ENCODE measurements around the gene SPATA32. TPM values are rescaled to one million over a fixed set of nuclear protein-coding genes. Genes with fewer than 3 reads are reported as not detected.

Gene SPATA32
- total RNA-seq, 2 donors from 2014 or later: 1.0 TPM; not detected in 1

DNA sequence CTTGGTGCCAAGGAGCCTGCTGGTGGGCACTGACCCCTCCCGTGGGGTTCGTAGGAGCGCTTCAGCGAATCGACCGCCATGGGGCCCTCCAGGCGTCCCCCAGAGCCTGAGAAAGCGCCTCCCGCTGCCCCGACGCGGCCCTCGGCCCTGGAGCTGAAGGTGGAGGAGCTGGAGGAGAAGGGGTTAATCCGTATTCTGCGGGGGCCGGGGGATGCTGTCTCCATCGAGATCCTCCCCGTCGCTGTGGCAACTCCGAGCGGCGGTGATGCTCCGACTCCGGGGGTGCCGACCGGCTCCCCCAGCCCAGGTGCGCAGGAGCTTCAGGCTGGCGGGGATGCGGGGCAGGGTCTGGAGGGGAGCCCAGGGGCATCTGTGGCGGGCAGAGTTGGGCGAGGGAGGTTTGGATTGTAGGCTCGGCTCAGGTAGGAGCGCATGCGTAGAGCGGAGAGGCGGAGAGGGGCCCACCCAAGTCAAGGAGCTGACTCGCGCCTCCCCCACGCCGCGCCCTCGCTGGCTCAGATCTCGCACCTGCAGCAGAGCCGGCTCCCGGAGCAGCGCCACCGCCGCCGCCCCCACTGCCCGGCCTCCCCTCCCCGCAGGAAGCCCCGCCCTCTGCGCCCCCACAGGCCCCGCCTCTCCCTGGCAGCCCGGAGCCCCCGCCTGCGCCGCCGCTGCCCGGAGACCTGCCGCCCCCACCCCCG lies 20.4 kb downstream of the SPATA32 start:
- Histone ChIP-seq H3K4me1 (peaks cover 17% of the 10 kb centered on the region), H3K4me3 (no peak overlapping the region), H3K27ac (no peak overlapping the region), H3K27me3 (peaks cover 0 to 13% of the 10 kb centered on the region in 2 donors), H3K36me3 (replicated peaks in 1 of 2; ENCODE audit: insufficient read depth in 1 of 2, low read depth in 2 of 2) (no peaks in the 10 kb centered on the region), H3K9me3 (no peaks in the 10 kb centered on the region)
- ATAC-seq (peak; percentile 28), DNase-seq (peak in 2 of 4 donors; percentile 59 to 63)
- WGBS, 2 donors: 17% methylated on average over 51 of the region's 62 CpGs; no CpG with 5 or more reads in 1 of the 2 donors
- no peak for TF ChIP-seq POLR2A (IDR thresholded peaks at IDR 0.05)
- TF ChIP-seq, protein P1, sequence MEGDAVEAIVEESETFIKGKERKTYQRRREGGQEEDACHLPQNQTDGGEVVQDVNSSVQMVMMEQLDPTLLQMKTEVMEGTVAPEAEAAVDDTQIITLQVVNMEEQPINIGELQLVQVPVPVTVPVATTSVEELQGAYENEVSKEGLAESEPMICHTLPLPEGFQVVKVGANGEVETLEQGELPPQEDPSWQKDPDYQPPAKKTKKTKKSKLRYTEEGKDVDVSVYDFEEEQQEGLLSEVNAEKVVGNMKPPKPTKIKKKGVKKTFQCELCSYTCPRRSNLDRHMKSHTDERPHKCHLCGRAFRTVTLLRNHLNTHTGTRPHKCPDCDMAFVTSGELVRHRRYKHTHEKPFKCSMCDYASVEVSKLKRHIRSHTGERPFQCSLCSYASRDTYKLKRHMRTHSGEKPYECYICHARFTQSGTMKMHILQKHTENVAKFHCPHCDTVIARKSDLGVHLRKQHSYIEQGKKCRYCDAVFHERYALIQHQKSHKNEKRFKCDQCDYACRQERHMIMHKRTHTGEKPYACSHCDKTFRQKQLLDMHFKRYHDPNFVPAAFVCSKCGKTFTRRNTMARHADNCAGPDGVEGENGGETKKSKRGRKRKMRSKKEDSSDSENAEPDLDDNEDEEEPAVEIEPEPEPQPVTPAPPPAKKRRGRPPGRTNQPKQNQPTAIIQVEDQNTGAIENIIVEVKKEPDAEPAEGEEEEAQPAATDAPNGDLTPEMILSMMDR (IDR thresholded peaks at IDR 0.05): no peak
- intact Hi-C loops (cut with DNase I): no loop called here

DNA sequence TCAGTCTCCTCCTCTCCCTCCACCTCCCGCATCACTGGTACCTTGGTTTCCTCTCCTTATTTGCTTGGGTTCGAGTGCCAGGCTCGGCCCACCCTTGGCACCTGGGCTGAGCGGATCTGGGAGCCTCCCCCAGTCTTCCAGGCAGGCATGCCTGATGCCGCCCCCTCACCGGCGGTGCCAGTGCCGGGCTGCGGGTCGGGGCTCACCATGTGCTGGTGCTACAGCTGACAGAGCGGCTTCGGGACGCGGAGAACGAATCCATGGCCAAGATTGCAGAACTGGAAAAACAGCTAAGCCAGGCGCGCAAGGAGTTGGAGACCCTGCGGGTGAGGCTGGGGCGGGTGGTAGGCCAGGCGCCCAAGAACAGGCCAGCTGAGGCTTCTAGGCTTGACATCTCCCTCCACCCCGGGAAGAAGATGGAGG lies 21.0 kb downstream of the SPATA32 start:
- no peak overlapping the region for H3K27ac ChIP-seq
- H3K9me3 ChIP-seq: no peaks in the 10 kb centered on the region
- H3K4me3 ChIP-seq: no peak overlapping the region
- ATAC-seq (no peak), DNase-seq (no peak)
- TF ChIP-seq, protein P1 (IDR thresholded peaks at IDR 0.05): no peak
- TF ChIP-seq POLR2A (IDR thresholded peaks at IDR 0.05): no peak
- H3K27me3 ChIP-seq: peaks cover 0 to 13% of the 10 kb centered on the region in 2 donors
- no peaks in the 10 kb centered on the region for H3K36me3 ChIP-seq (replicated peaks in 1 of 2; ENCODE audit: insufficient read depth in 1 of 2, low read depth in 2 of 2)
- intact Hi-C loops (cut with DNase I): no loop called here
- H3K4me1 ChIP-seq: peaks cover 15% of the 10 kb centered on the region
- WGBS, 2 donors: 16 to 43% methylated on average over 6 to 18 of the region's 21 CpGs

DNA sequence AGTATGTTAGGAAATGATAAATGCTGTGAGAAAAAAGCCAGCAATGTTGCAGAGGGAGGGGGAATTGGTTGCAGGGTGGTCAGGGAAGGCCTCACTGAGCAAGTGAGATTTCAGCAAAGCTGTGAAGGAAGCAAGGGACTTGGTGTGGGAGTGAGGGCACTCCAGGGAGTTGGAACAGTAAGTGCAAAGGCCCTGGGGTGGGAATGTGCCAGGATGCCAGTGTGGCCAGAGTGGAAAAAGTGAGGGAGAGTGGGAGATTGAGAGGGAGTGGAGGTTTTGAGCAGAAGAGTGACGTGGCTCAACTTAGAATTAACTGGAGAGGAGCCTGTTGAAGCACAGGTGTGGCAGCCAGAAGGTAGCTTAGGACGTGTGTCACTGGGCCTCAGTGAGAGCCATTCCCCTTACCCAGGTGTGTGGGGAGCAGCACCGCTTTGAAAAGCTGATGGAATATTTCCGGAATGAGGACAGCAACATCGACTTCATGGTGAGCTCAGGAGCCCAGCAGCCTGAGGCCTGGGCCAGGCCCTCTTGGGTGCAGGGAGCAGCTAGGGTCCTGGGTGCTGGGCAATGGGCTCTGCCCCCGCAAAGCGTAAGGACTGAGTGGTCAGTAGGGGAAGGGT lies 23.6 kb downstream of the SPATA32 start:
- whole genome bisulfite sequencing, 2 donors: 81 to 95% methylated on average over 7 of the region's 7 CpGs
- Histone ChIP-seq H3K9me3 (no peaks in the 10 kb centered on the region), H3K4me3 (no peak overlapping the region), H3K27me3 (peaks cover 0 to 13% of the 10 kb centered on the region in 2 donors), H3K4me1 (peaks cover 15% of the 10 kb centered on the region), H3K36me3 (replicated peaks in 1 of 2; ENCODE audit: insufficient read depth in 1 of 2, low read depth in 2 of 2) (no peaks in the 10 kb centered on the region), H3K27ac (no peak overlapping the region)
- DNase-seq (no peak), ATAC-seq (no peak)
- intact Hi-C loops (cut with DNase I): no loop called here
- TF ChIP-seq, protein P1 (IDR thresholded peaks at IDR 0.05): no peak
- TF ChIP-seq POLR2A (IDR thresholded peaks at IDR 0.05): no peak

DNA sequence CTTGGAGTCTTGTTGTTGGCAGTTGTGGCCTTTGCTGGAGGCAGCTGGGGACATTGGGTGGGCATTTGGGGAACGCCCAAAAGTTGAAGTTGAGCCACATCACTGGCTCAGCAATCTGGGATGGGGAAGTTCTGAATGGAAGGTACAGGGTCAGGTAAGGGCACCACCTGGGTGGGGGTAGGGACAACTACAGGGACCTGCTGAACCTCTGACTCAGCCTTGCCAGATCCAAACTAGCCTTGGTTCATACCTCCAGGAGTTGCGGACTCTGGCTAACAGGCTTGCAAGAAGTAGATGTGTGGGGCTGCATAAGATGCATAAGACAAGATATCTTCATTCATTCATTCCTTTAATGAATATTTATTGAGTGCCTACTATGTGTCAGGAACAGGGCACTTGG lies 24.2 kb downstream of the SPATA32 start:
- no peak for ATAC-seq
- no peak for TF ChIP-seq POLR2A (IDR thresholded peaks at IDR 0.05)
- TF ChIP-seq, protein P1 (IDR thresholded peaks at IDR 0.05): no peak
- intact Hi-C loops (cut with DNase I): no loop called here
- no peak for DNase-seq
- no peaks in the 10 kb centered on the region for H3K9me3 ChIP-seq
- peaks cover 0 to 13% of the 10 kb centered on the region in 2 donors for H3K27me3 ChIP-seq
- peaks cover 15% of the 10 kb centered on the region for H3K4me1 ChIP-seq
- H3K36me3 ChIP-seq (replicated peaks in 1 of 2; ENCODE audit: insufficient read depth in 1 of 2, low read depth in 2 of 2): no peaks in the 10 kb centered on the region
- H3K27ac ChIP-seq: no peak overlapping the region
- no peak overlapping the region for H3K4me3 ChIP-seq
- WGBS, 2 donors: 86 to 90% methylated on average over 2 of the region's 2 CpGs

Data from body of pancreas (tissue), 4 donors.